GM18499 (cell line): ENCODE data around the gene AIF1.

Experiments
- ATAC-seq: cut with Tn5 transposase; IDR thresholded peaks from one replicate; pipeline ENCODE4 v1.9.1; 2021; ENCODE audit warnings: moderate number of reproducible peaks; ENCODE audit not compliant: insufficient read depth, unreplicated experiment

The AIF1 gene

GRCh38 chr6:31614684-31615578, at the start of gene AIF1:
Gene AIF1, plus strand, starts transcription at chr6:31615234. Its CDS starts 96 bp downstream, at chr6:31615330.
- no peak for ATAC-seq

DNA sequence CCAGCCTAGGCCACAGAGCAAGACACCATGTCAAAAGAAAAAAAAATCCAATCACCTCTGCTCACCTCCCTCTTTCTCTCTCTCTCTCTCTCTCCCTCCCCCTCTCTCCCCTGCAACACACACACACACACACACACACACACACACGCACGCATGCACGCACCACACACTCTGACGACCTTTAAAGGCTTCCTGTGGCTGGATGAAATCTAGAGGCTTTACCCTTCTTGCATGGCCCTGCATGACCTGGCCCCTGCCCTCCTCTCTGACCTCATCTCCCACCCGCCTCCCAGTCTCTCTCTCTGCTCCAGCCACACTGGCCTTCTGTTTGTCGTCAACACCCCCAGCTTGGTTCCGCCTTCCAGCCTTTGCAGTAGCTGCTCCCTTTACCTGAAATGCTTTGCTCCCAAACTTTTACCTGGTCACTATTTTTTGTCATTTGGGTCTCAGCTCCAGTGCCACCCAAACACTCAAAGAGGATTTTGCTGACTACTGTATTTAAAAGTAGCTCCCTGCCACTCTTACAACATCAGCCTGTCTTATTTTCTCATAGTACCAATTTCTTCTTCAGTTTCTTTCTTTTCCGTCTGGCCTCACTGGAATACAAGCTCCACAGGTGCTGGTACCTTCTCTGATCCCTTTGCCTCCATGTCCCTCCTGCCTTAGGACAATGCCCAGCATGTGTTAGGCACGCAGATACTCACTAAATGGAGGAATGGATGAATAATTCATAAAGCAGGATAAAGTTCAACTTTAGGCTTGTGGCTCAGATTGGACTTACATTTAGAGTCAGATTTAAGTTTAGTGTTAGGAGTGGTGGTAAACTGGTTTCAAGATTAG, 47.3 kb upstream of the AIF1 start:
- ATAC-seq, result no peak

DNA sequence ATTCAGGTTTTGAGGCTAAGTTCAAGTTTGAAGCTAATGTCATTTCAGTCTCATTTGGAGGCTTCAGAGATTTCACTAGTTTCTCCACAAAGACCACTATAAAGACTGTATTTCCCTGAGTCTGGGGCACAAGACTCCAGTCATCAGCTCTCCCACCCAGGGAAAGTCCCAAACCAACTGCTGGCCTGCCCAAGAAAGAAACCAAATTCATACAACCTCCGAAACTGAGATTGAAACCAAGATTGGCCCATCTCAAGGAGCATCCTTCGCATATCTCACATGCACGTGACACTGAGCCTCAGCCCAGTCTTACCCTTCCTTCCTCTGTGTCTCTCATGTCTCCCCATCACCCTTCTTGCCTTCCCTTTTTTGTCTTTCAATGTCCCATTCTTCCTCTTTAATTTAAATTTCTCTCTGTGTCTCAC, 46.5 kb upstream of the AIF1 start:
- ATAC-seq, result peak; percentile 61

DNA sequence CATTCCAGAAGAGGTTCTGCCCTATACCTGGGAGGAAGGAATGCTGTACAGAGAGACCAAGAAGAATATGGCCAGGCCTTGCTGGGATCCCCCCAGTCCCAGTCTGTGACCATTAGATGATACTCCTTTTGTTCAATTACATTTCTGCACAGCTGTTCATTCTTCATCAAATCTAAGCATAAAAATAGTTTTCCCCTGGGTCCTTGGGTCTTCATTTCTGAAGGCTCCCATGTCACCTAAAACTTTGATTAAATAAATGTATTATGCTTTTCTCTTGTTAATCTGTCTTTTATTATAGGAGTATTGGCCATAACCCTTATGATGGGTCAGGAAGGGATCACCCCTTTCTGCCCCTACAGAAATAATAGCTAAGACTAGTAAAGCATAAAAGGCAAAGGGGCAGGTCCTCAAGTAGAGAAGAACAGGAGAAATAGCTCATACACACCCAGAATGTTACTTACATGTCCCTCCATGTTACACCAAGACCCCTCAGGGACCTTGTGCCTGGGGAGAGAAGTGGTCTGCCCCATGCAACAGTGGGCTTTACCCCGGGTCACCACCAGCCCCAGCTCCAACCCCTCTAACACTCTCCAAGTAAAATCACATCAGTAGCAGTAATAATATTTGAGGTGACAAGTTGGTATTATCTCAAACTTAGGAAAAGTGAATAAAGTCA, 45.0 kb upstream of the AIF1 start:
- no peak for ATAC-seq

- ATAC-seq, result no peak
These were observed 42.8 kb upstream of the AIF1 start, which contains the start of gene LTA for GRCh38 chr6:31572041-31572911. Gene LTA, plus strand, starts transcription at chr6:31572289. Its CDS starts 454 bp downstream, at chr6:31572743.

DNA sequence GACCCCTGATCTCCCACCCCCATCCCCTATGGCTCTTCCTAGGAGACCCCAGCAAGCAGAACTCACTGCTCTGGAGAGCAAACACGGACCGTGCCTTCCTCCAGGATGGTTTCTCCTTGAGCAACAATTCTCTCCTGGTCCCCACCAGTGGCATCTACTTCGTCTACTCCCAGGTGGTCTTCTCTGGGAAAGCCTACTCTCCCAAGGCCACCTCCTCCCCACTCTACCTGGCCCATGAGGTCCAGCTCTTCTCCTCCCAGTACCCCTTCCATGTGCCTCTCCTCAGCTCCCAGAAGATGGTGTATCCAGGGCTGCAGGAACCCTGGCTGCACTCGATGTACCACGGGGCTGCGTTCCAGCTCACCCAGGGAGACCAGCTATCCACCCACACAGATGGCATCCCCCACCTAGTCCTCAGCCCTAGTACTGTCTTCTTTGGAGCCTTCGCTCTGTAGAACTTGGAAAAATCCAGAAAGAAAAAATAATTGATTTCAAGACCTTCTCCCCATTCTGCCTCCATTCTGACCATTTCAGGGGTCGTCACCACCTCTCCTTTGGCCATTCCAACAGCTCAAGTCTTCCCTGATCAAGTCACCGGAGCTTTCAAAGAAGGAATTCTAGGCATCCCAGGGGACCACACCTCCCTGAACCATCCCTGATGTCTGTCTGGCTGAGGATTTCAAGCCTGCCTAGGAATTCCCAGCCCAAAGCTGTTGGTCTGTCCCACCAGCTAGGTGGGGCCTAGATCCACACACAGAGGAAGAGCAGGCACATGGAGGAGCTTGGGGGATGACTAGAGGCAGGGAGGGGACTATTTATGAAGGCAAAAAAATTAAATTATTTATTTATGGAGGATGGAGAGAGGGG, 41.6 kb upstream of the AIF1 start:
- no peak for ATAC-seq

DNA sequence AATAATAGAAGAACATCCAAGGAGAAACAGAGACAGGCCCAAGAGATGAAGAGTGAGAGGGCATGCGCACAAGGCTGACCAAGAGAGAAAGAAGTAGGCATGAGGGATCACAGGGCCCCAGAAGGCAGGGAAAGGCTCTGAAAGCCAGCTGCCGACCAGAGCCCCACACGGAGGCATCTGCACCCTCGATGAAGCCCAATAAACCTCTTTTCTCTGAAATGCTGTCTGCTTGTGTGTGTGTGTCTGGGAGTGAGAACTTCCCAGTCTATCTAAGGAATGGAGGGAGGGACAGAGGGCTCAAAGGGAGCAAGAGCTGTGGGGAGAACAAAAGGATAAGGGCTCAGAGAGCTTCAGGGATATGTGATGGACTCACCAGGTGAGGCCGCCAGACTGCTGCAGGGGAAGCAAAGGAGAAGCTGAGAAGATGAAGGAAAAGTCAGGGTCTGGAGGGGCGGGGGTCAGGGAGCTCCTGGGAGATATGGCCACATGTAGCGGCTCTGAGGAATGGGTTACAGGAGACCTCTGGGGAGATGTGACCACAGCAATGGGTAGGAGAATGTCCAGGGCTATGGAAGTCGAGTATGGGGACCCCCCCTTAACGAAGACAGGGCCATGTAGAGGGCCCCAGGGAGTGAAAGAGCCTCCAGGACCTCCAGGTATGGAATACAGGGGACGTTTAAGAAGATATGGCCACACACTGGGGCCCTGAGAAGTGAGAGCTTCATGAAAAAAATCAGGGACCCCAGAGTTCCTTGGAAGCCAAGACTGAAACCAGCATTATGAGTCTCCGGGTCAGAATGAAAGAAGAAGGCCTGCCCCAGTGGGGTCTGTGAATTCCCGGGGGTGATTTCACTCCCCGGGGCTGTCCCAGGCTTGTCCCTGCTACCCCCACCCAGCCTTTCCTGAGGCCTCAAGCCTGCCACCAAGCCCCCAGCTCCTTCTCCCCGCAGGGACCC, 40.6 kb upstream of the AIF1 start:
- ATAC-seq, result no peak

- ATAC-seq, result no peak
These were observed 39.6 kb upstream of the AIF1 start, which contains the start of gene TNF for GRCh38 chr6:31575335-31575901. Gene TNF, plus strand, starts transcription at chr6:31575565. Its CDS starts 177 bp downstream, at chr6:31575742.

GRCh38 chr6:31575952-31576685, 38.9 kb upstream of the AIF1 start:
- ATAC-seq, result no peak

DNA sequence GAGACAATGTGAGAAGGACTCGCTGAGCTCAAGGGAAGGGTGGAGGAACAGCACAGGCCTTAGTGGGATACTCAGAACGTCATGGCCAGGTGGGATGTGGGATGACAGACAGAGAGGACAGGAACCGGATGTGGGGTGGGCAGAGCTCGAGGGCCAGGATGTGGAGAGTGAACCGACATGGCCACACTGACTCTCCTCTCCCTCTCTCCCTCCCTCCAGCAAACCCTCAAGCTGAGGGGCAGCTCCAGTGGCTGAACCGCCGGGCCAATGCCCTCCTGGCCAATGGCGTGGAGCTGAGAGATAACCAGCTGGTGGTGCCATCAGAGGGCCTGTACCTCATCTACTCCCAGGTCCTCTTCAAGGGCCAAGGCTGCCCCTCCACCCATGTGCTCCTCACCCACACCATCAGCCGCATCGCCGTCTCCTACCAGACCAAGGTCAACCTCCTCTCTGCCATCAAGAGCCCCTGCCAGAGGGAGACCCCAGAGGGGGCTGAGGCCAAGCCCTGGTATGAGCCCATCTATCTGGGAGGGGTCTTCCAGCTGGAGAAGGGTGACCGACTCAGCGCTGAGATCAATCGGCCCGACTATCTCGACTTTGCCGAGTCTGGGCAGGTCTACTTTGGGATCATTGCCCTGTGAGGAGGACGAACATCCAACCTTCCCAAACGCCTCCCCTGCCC, 38.0 kb upstream of the AIF1 start:
- ATAC-seq, result no peak

DNA sequence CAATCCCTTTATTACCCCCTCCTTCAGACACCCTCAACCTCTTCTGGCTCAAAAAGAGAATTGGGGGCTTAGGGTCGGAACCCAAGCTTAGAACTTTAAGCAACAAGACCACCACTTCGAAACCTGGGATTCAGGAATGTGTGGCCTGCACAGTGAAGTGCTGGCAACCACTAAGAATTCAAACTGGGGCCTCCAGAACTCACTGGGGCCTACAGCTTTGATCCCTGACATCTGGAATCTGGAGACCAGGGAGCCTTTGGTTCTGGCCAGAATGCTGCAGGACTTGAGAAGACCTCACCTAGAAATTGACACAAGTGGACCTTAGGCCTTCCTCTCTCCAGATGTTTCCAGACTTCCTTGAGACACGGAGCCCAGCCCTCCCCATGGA, 37.5 kb upstream of the AIF1 start:
- no peak for ATAC-seq

- ATAC-seq, result no peak
These were observed 36.6 kb upstream of the AIF1 start for GRCh38 chr6:31578184-31579118.

DNA sequence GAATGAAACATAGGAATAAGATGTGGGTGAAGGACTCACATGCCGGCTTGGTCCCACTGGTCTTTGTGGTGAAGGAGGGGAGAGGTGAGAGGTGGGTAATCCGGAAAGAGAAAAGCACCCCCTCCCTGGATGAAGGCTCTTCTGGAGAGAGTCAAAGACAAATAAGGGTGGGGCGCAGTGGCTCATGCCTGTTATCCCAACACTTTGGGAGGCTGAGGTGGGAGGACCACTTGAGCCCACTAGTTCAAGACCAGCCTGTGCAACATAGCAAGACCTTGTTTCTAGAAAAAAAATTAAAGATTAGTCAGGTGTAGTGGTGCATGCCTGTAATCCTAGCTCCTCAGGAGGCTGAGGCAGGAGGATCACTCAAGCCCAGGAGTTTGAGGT, 35.9 kb upstream of the AIF1 start:
- no peak for ATAC-seq

- no peak for ATAC-seq
These were observed 35.2 kb upstream of the AIF1 start for GRCh38 chr6:31579546-31580437.
